Trophoblast cell (in vitro differentiated cells and primary cell): ENCODE data around the gene ADAMTS12.

Source experiments
- DNase-seq, 2 donors: peaks; one replicate each; pipeline ENCODE4 v3.0.0-alpha.2; 2016
- H2AFZ ChIP-seq: 2 replicates; pipeline ENCODE4 v1.6.1; 2013; ENCODE audit warnings: low read length, moderate library complexity, mild to moderate bottlenecking; ENCODE audit not compliant: insufficient read depth, poor library complexity
- H2AK5ac ChIP-seq: 2 replicates; pipeline ENCODE4 v1.6.1; 2013; ENCODE audit warnings: mild to moderate bottlenecking, low read length
- H2BK120ac ChIP-seq: 2 replicates; pipeline ENCODE4 v1.6.1; 2013; ENCODE audit warnings: low read length, mild to moderate bottlenecking, moderate library complexity; ENCODE audit not compliant: insufficient read depth, poor library complexity
- H2BK12ac ChIP-seq: 2 replicates; pipeline ENCODE4 v1.6.1; 2013; ENCODE audit warnings: mild to moderate bottlenecking, low read length, moderate library complexity
- H2BK5ac ChIP-seq: 2 replicates; pipeline ENCODE4 v1.6.1; 2013; ENCODE audit warnings: low read length, low read depth, moderate library complexity, mild to moderate bottlenecking; ENCODE audit not compliant: poor library complexity
- H3K14ac ChIP-seq: 2 replicates; pipeline ENCODE4 v1.6.1; 2013; ENCODE audit warnings: mild to moderate bottlenecking, low read length
- H3K18ac ChIP-seq: 2 replicates; pipeline ENCODE4 v1.6.1; 2013; ENCODE audit warnings: mild to moderate bottlenecking, low read length
- H3K23ac ChIP-seq: 2 replicates; pipeline ENCODE4 v1.6.1; 2013; ENCODE audit warnings: low read length
- H3K27ac ChIP-seq: 2 replicates; pipeline ENCODE4 v1.5.1; 2013; ENCODE audit warnings: low read depth, mild to moderate bottlenecking, inconsistent platforms, low read length, moderate library complexity
- H3K27me3 ChIP-seq: 2 replicates; pipeline ENCODE4 v1.6.1; 2013; ENCODE audit warnings: inconsistent platforms, mild to moderate bottlenecking, low read length, moderate library complexity; ENCODE audit not compliant: insufficient read depth
- H3K36me3 ChIP-seq, 2 experiments: 1 replicate in 1 of 2; 2 replicates in 1 of 2; pipeline ENCODE4 v1.6.1; 2013; ENCODE audit warnings: low read length in 2 of 2, mild to moderate bottlenecking in 2 of 2, moderate library complexity in 1 of 2; ENCODE audit not compliant: insufficient read depth in 2 of 2, control insufficient read depth in 1 of 2
- H3K4ac ChIP-seq: 2 replicates; pipeline ENCODE4 v1.6.1; 2013; ENCODE audit warnings: low read depth, mild to moderate bottlenecking, low read length, moderate library complexity
- H3K4me1 ChIP-seq, 2 experiments: 1 replicate in 1 of 2; 2 replicates in 1 of 2; pipeline ENCODE4 v1.6.1; 2013; ENCODE audit warnings: low read length in 2 of 2, mild to moderate bottlenecking in 2 of 2, moderate library complexity in 1 of 2; ENCODE audit not compliant: insufficient read depth in 2 of 2, control insufficient read depth in 1 of 2
- H3K4me2 ChIP-seq: 2 replicates; pipeline ENCODE4 v1.6.1; 2013; ENCODE audit warnings: inconsistent platforms, mild to moderate bottlenecking, low read length, moderate library complexity
- H3K4me3 ChIP-seq: 2 replicates; pipeline ENCODE4 v1.5.1; 2013; ENCODE audit warnings: mild to moderate bottlenecking, low read depth, low read length, inconsistent platforms
- H3K79me1 ChIP-seq: one replicate; pipeline ENCODE4 v1.6.1; 2013; ENCODE audit warnings: low read length
- H3K79me2 ChIP-seq: 2 replicates; pipeline ENCODE4 v1.6.1; 2013; ENCODE audit warnings: low read length, mild to moderate bottlenecking; ENCODE audit not compliant: control insufficient read depth, insufficient read depth, poor library complexity
- H3K9ac ChIP-seq: 2 replicates; pipeline ENCODE4 v1.6.1; 2013; ENCODE audit warnings: mild to moderate bottlenecking, low read length
- H3K9me3 ChIP-seq: 2 replicates; pipeline ENCODE4 v1.6.1; 2013; ENCODE audit warnings: low read depth, mild to moderate bottlenecking, control low read depth, inconsistent platforms, low read length; ENCODE audit not compliant: insufficient read depth
- H4K12ac ChIP-seq: 2 replicates; pipeline ENCODE4 v1.6.1; 2013; ENCODE audit warnings: low read depth, mild to moderate bottlenecking, low read length, moderate library complexity
- H4K8ac ChIP-seq: 2 replicates; pipeline ENCODE4 v1.6.1; 2013; ENCODE audit warnings: low read depth, mild to moderate bottlenecking, low read length, moderate library complexity
- H4K91ac ChIP-seq: one replicate; pipeline ENCODE4 v1.6.1; 2013; ENCODE audit warnings: low read depth, mild to moderate bottlenecking, low read length, moderate library complexity
- WGBS: extraction: QIAGEN DNeasy Blood & Tissue Kit; methylation state at CpG from one replicate; pipeline ENCODE4 v1.1.7; 2013; ENCODE audit warnings: missing lambda C conversion rate; ENCODE audit not compliant: insufficient read length, insufficient coverage; ENCODE audit errors: extremely low coverage; 5-methylcytosine and 5-hydroxymethylcytosine counted together

The ADAMTS12 gene

DNA sequence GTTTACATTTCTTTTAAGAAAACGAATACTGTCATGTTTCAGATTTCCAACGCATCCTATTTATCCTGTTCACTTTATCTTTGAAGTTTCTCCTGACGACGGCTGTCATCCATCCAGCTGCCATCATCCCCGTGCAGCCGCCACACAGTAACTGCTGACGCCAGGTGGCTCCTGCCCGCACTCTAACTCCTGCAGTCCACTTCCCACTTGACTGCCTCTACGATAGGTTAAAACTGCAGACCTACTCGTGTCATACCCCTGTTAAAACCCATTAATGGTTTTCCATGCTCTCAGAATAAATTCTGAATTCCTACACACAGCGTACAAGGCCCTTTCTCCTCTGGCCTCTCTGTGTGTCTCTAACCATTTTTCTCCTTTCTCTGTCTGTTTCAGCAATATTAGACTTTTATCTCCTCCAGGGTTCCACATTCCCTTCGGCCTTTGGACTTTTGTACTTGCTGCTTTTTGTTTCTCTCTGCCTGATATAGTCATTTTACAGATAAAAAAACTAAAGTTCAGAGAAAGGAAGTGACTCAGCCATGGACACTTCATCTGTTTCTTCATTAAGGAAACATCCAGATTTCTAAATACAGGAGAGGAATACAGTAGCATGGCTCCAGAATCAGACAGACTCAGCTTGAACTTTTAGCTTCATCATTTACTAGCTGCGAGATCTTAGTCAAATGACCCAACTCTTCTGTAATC is 84.9 kb downstream of the ADAMTS12 start:
- Histone ChIP-seq H3K9ac (no peak overlapping the region), H3K36me3 (no peaks in the 10 kb centered on the region), H3K4me1 (peaks cover 0 to 3% of the 10 kb centered on the region in 2 experiments), H2BK120ac (no peak overlapping the region), H3K79me2 (no peaks in the 10 kb centered on the region), H2AK5ac (no peak overlapping the region), H4K8ac (no peak overlapping the region), H3K27me3 (no peaks in the 10 kb centered on the region), H3K14ac (no peak overlapping the region), H3K79me1 (no peaks in the 10 kb centered on the region), H3K4me3 (no peak overlapping the region), H2AFZ (no peak overlapping the region), H3K27ac (no peak overlapping the region), H3K9me3 (peaks cover 2% of the 10 kb centered on the region), H4K91ac (no peak overlapping the region), H3K18ac (no peak overlapping the region), H2BK12ac (no peak overlapping the region), H3K4ac (no peak overlapping the region), H3K4me2 (no peak overlapping the region), H3K23ac (no peak overlapping the region), H4K12ac (no peak overlapping the region), H2BK5ac (no peak overlapping the region)
- DNase-seq: no peak
- no CpG with 5 or more reads among the region's 13 CpGs for WGBS

DNA sequence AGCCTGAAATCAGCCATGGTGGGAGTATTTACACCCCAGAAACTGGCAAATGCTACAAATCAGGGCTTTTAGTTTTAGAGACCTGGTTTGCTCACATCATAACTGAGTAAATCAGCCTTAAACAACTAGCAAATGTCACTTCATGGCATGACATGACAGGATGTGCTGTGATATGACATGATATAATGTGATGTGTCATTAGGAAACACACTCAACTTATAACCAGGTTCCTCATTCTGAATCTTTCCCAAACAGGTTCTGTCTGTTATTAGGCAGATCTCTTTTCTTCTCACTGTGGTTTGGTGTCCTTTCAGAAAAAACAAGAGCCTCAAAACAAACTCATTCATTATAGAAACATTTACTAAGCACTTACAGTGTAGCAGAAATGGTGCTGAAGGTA is 90.5 kb downstream of the ADAMTS12 start:
- no peaks in the 10 kb centered on the region for H3K36me3 ChIP-seq

GRCh38 chr5:33800241-33800950 is 91.4 kb downstream of the ADAMTS12 start:
- Histone ChIP-seq H3K27ac (no peak overlapping the region), H3K27me3 (no peaks in the 10 kb centered on the region), H3K4me1 (no peaks in the 10 kb centered on the region), H4K91ac (no peak overlapping the region), H3K14ac (no peak overlapping the region), H2BK5ac (no peak overlapping the region), H2AFZ (no peak overlapping the region), H3K23ac (no peak overlapping the region), H2BK120ac (no peak overlapping the region), H3K9ac (no peak overlapping the region), H3K79me2 (no peaks in the 10 kb centered on the region), H3K79me1 (no peaks in the 10 kb centered on the region), H4K8ac (no peak overlapping the region), H3K4ac (no peak overlapping the region), H3K9me3 (peaks cover 2% of the 10 kb centered on the region), H2BK12ac (no peak overlapping the region), H3K4me3 (no peak overlapping the region), H3K4me2 (no peak overlapping the region), H3K18ac (no peak overlapping the region), H2AK5ac (no peak overlapping the region), H4K12ac (no peak overlapping the region), H3K36me3 (no peaks in the 10 kb centered on the region)
- DNase-seq: no peak
- no CpG with 5 or more reads among the region's 7 CpGs for WGBS

More for the DNA sequence above, 90.5 kb downstream of the ADAMTS12 start:
- no peak overlapping the region for H3K23ac ChIP-seq
- H3K27ac ChIP-seq: no peak overlapping the region
- no peak overlapping the region for H4K91ac ChIP-seq
- no peak overlapping the region for H3K4me3 ChIP-seq
- H3K79me2 ChIP-seq: no peaks in the 10 kb centered on the region
- H3K79me1 ChIP-seq: no peaks in the 10 kb centered on the region
- peaks cover 2% of the 10 kb centered on the region for H3K9me3 ChIP-seq
- no peak overlapping the region for H3K4me2 ChIP-seq
- H2BK5ac ChIP-seq: no peak overlapping the region
- no peak overlapping the region for H3K9ac ChIP-seq
- H3K4ac ChIP-seq: no peak overlapping the region
- H3K18ac ChIP-seq: no peak overlapping the region
- no peak overlapping the region for H4K12ac ChIP-seq
- H2BK12ac ChIP-seq: no peak overlapping the region
- H2BK120ac ChIP-seq: no peak overlapping the region
- no peak overlapping the region for H4K8ac ChIP-seq
- H2AFZ ChIP-seq: no peak overlapping the region
- H3K14ac ChIP-seq: no peak overlapping the region
- DNase-seq: no peak
- H3K4me1 ChIP-seq: no peaks in the 10 kb centered on the region
- no peak overlapping the region for H2AK5ac ChIP-seq
- no peaks in the 10 kb centered on the region for H3K27me3 ChIP-seq

DNA sequence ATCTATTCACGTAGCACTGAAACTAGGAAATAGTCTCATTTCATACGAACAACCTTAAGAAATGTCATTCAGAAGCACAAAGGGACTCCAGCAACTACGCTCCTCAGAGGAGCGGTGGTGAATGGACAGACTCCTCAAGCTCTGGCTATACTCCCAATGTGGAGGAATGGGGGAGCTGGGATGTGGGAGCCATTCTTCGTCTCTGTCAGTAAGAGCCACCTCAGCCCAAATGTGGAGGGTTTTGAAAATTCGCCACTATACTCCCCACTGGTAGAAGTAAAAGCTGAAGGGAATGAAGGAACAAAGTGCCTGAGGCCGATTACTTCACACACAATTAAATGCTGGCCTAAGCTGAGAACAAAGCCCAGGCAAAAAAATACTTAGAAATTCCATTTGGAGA is 96.3 kb downstream of the ADAMTS12 start:
- H2BK5ac ChIP-seq: no peak overlapping the region
- H3K27me3 ChIP-seq: no peaks in the 10 kb centered on the region
- WGBS: 100% methylated on average over 1 of the region's 7 CpGs

More for the DNA sequence above, 96.3 kb downstream of the ADAMTS12 start:
- Histone ChIP-seq H4K8ac (no peak overlapping the region), H2BK120ac (no peak overlapping the region), H3K4me3 (no peak overlapping the region), H3K4me2 (no peak overlapping the region), H2AK5ac (no peak overlapping the region), H3K14ac (no peak overlapping the region), H3K23ac (no peak overlapping the region), H4K91ac (no peak overlapping the region), H3K4me1 (peaks cover 2 to 4% of the 10 kb centered on the region in 2 experiments), H2AFZ (no peak overlapping the region), H3K9me3 (peaks cover 2% of the 10 kb centered on the region), H3K4ac (no peak overlapping the region), H3K79me2 (no peaks in the 10 kb centered on the region), H2BK12ac (no peak overlapping the region), H3K36me3 (no peaks in the 10 kb centered on the region), H3K18ac (no peak overlapping the region), H3K79me1 (no peaks in the 10 kb centered on the region), H3K27ac (no peak overlapping the region), H3K9ac (no peak overlapping the region), H4K12ac (no peak overlapping the region)
- DNase-seq: no peak
